ENCODE results near the gene STXBP3.

The STXBP3 gene

GRCh38 chr1:108722292-108722691, 24.2 kb upstream of the STXBP3 start:
- Histone ChIP-seq H3K27me3 (no peaks in the 10 kb centered on the region), H3K4me1 (peaks cover 10 to 36% (median 27%) of the 10 kb centered on the region in 10 experiments; a peak in 19 of 20 replicates), H3K4me2 (peak overlapping the region in 2 of 11 experiments; percentile 1 to 52; a peak in 2 of 22 replicates), H3K27ac (no peak overlapping the region), H3K9ac (no peak overlapping the region), H4K20me1 (no peaks in the 10 kb centered on the region), H3K9me3 (replicated peaks in 1 of 11) (no peaks in the 10 kb centered on the region), H3K4me3 (no peak overlapping the region), H3K36me3 (no peaks in the 10 kb centered on the region)
- TF ChIP-seq Cebpa-rat (IDR thresholded peaks at IDR 0.05) = no peak

- no peak for TF ChIP-seq Cebpa-rat (IDR thresholded peaks at IDR 0.05)
- H3K36me3 ChIP-seq = no peaks in the 10 kb centered on the region
- H3K4me2 ChIP-seq = no peak overlapping the region
- no peak overlapping the region for H3K9ac ChIP-seq
- H3K27me3 ChIP-seq = no peaks in the 10 kb centered on the region
- peaks cover 0 to 17% (median 8%) of the 10 kb centered on the region in 10 experiments; a peak in 15 of 20 replicates for H3K4me1 ChIP-seq
- no peaks in the 10 kb centered on the region for H4K20me1 ChIP-seq
- no peaks in the 10 kb centered on the region for H3K9me3 ChIP-seq (replicated peaks in 1 of 11)
- no peak overlapping the region for H3K27ac ChIP-seq
- no peak overlapping the region for H3K4me3 ChIP-seq
Observed at GRCh38 chr1:108725906-108726305, 20.6 kb upstream of the STXBP3 start.

- H3K9ac ChIP-seq = no peak overlapping the region
- no peaks in the 10 kb centered on the region for H3K36me3 ChIP-seq
- no peak overlapping the region for H3K4me3 ChIP-seq
- no peaks in the 10 kb centered on the region for H4K20me1 ChIP-seq
- no peaks in the 10 kb centered on the region for H3K27me3 ChIP-seq
- no peak overlapping the region for H3K27ac ChIP-seq
- no peaks in the 10 kb centered on the region for H3K9me3 ChIP-seq (replicated peaks in 1 of 11)
- no peak overlapping the region for H3K4me2 ChIP-seq
- no peak for TF ChIP-seq Cebpa-rat (IDR thresholded peaks at IDR 0.05)
- H3K4me1 ChIP-seq = no peaks in the 10 kb centered on the region
Observed at GRCh38 chr1:108728327-108728923, 18.0 kb upstream of the STXBP3 start.

DNA sequence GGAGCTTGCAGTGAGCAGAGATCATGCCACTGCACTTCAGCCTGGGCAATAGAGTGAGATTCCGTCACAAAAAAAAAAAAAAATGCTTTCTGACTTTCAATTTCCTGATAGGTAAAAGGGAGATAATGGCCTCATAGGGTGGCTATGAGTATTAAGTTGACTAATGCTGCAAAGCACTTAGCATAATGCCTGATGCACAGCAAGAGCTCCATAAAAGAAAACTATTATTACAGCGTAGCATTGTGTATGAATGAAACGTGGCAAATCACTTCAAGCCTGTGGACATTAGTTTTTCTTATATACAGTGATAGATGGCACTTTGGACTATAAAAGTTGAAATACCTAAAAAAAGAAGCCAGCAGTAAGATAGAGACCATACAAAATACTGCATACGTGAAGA, 17.0 kb upstream of the STXBP3 start:
- Histone ChIP-seq H3K9ac (no peak overlapping the region), H3K27ac (no peak overlapping the region), H4K20me1 (no peaks in the 10 kb centered on the region), H3K9me3 (replicated peaks in 1 of 11) (no peaks in the 10 kb centered on the region), H3K36me3 (no peaks in the 10 kb centered on the region), H3K4me3 (no peak overlapping the region), H3K27me3 (no peaks in the 10 kb centered on the region), H3K4me1 (no peaks in the 10 kb centered on the region), H3K4me2 (no peak overlapping the region)
- no peak for TF ChIP-seq Cebpa-rat (IDR thresholded peaks at IDR 0.05)

- H3K9ac ChIP-seq = no peak overlapping the region
- no peak overlapping the region for H3K27ac ChIP-seq
- H4K20me1 ChIP-seq = no peaks in the 10 kb centered on the region
- no peak for TF ChIP-seq Cebpa-rat (IDR thresholded peaks at IDR 0.05)
- no peak overlapping the region for H3K4me3 ChIP-seq
- H3K4me2 ChIP-seq = no peak overlapping the region
- H3K36me3 ChIP-seq = no peaks in the 10 kb centered on the region
- H3K4me1 ChIP-seq = no peaks in the 10 kb centered on the region
- no peaks in the 10 kb centered on the region for H3K27me3 ChIP-seq
- no peaks in the 10 kb centered on the region for H3K9me3 ChIP-seq (replicated peaks in 1 of 11)
Observed at GRCh38 chr1:108732398-108732797, 14.1 kb upstream of the STXBP3 start.

- no peak for TF ChIP-seq Cebpa-rat (IDR thresholded peaks at IDR 0.05)
- Histone ChIP-seq H3K27me3 (no peaks in the 10 kb centered on the region), H3K4me2 (no peak overlapping the region), H3K36me3 (no peaks in the 10 kb centered on the region), H3K27ac (no peak overlapping the region), H3K9ac (no peak overlapping the region), H3K4me3 (no peak overlapping the region), H3K4me1 (no peaks in the 10 kb centered on the region), H3K9me3 (replicated peaks in 1 of 11) (no peaks in the 10 kb centered on the region), H4K20me1 (no peaks in the 10 kb centered on the region)
Observed at GRCh38 chr1:108734171-108734865, 12.2 kb upstream of the STXBP3 start.

GRCh38 chr1:108742253-108742652, 4.2 kb upstream of the STXBP3 start:
- Histone ChIP-seq H3K27ac (no peak overlapping the region), H3K27me3 (no peaks in the 10 kb centered on the region), H3K4me3 (no peak overlapping the region), H3K9me3 (replicated peaks in 1 of 11) (no peaks in the 10 kb centered on the region), H4K20me1 (no peaks in the 10 kb centered on the region), H3K4me2 (0 out of 22 replicates have a peak overlapping the region, but pooled peaks of 1 of the 11 experiments have one; percentile 25), H3K4me1 (peaks cover 0 to 7% (median 0%) of the 10 kb centered on the region in 10 experiments; a peak in 4 of 20 replicates), H3K9ac (no peak overlapping the region), H3K36me3 (no peaks in the 10 kb centered on the region)
- no peak for TF ChIP-seq Cebpa-rat (IDR thresholded peaks at IDR 0.05)

- Histone ChIP-seq H3K9ac (0 out of 22 replicates have a peak overlapping the region, but pooled peaks of 1 of the 11 experiments have one; percentile 98), H3K4me3 (peak overlapping the region in 4 of 10 experiments; percentile 72 to 93 (median 90); a peak in 2 of 20 replicates), H3K27ac (peak overlapping the region in 8 of 11 experiments; percentile 25 to 99 (median 93); a peak in 7 of 22 replicates)
Observed at GRCh38 chr1:108745980-108746381, 493 bp upstream of the STXBP3 start.

GRCh38 chr1:108747171-108747850, 837 bp downstream of the STXBP3 start:
- no peaks in the 10 kb centered on the region for H3K9me3 ChIP-seq (replicated peaks in 1 of 11)
- peaks cover 12 to 36% (median 15%) of the 10 kb centered on the region in 10 experiments; a peak in 19 of 20 replicates for H3K4me1 ChIP-seq
- peak overlapping the region; percentile 87 to 98 (median 94) for H3K9ac ChIP-seq
- no peak for TF ChIP-seq Cebpa-rat (IDR thresholded peaks at IDR 0.05)
- H3K27ac ChIP-seq = peak overlapping the region; percentile 86 to 99 (median 93)
- peak overlapping the region; percentile 56 to 88 (median 77) for H3K4me2 ChIP-seq
- peak overlapping the region; percentile 72 to 96 (median 90) for H3K4me3 ChIP-seq
- H3K27me3 ChIP-seq = no peaks in the 10 kb centered on the region
- H4K20me1 ChIP-seq = peaks cover 5 to 42% (median 25%) of the 10 kb centered on the region in 11 experiments; a peak in 17 of 22 replicates
- peaks cover 2 to 30% (median 18%) of the 10 kb centered on the region in 11 experiments; a peak in 19 of 22 replicates for H3K36me3 ChIP-seq

More at GRCh38 chr1:108745980-108746381, 493 bp upstream of the STXBP3 start:
- Histone ChIP-seq H3K27me3 (no peaks in the 10 kb centered on the region), H3K9me3 (replicated peaks in 1 of 11) (no peaks in the 10 kb centered on the region), H3K4me2 (0 out of 22 replicates have a peak overlapping the region, but pooled peaks of 2 of the 11 experiments have one; percentile 8 to 76), H3K36me3 (peaks cover 0 to 23% (median 14%) of the 10 kb centered on the region in 11 experiments; a peak in 13 of 22 replicates), H4K20me1 (peaks cover 4 to 35% (median 23%) of the 10 kb centered on the region in 11 experiments; a peak in 17 of 22 replicates), H3K4me1 (peaks cover 12 to 35% (median 15%) of the 10 kb centered on the region in 10 experiments; a peak in 19 of 20 replicates)
- TF ChIP-seq Cebpa-rat (IDR thresholded peaks at IDR 0.05) = no peak
